GM21381 (cell line): ENCODE measurements around the gene ARMH1.
"Not testable (repeated sequence)": the region's sequence is repeated elsewhere in the genome, so short reads cannot be mapped to it uniquely, and the experiment has no call there.

Source experiments
- ATAC-seq: cut with Tn5 transposase; IDR thresholded peaks from one replicate; pipeline ENCODE4 v1.9.1; 2021; ENCODE audit warnings: mild to moderate bottlenecking, moderate library complexity; ENCODE audit not compliant: unreplicated experiment

The ARMH1 gene

DNA sequence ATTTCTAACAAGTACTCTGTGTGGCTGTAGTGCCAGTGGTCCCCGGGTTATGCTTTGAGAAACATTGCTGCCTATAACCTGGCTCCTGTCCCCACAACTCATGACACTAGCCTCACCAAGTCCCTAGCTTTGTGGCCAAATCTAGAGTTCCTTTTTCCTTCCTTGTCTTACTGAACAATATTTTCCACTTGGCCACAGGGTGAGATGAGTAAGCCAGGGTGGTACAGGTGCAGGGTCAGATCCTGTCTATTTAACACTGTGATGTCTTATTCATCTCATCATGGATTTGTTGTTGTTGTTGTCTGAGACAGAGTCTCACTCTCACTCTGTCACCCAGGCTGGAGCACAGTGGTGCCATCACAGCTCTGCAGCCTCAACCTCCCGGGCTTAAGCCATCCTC is 18.6 kb downstream of the ARMH1 start:
- ATAC-seq: no peak

DNA sequence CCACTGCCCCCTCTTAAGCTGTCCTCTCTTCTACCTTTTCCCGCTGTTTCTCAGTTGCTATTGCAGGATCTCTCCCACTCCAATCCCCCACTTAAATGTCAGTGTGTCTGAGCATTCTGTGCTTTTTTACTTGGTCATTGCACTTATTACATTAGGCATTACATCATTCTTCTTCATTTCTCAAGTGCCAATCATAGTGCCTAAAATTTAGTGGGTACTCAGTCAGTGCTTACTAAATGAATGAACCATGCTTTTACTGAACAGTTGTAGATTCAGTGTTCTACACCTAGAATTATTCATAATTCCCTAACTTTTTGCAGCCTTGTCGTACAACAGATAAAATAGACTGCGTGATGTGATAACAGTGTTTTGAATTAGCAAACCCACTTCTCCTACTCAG is 19.4 kb downstream of the ARMH1 start:
- ATAC-seq: no peak

DNA sequence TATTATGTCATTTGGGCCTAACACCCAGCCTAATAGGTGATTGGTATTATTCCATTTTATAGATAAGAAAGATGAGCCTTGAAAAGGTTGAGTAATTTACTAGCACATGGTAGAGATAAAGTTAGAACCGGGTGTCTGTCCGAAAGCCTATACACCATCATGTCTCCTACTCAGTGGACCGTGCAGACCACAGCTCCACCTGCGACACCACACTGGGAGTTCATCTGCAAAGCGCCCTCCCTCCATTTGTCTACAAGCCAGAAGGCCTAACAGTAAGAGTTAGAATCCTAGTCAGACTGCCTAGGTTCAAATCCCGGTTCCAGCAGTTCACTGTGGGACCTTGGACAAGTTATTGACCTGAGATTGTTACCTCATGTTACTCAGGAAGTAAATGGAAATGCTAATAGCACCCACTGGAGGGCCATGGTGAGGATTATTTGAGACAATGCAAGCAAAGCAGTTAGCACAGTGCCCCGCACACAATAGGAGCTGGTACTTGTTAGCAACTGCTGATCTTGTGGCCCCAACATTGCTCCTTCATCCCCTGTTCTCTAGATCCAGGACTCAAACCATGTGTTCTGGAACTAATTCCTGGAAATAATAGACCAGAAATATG is 20.5 kb downstream of the ARMH1 start:
- peak; percentile 62 for ATAC-seq

DNA sequence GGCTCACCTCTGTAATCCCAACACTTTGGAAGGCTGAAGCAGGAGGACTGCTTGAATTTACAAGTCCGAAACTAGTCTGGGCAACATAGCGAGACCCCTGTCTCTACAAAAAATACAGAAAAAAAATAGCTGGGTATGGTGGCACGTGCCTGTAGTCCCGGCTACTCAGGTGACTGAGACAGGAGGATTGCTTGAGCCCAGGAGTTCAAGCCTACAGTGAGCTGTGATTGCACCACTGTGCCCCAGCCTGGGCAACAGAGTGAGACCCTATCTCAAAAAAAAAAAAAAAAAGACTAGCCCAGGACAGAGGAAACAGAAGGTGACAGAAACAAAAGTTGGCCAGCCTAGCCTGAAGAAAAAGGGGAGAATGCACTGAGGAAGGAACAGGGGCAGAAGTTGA is 21.2 kb downstream of the ARMH1 start:
- no peak for ATAC-seq

DNA sequence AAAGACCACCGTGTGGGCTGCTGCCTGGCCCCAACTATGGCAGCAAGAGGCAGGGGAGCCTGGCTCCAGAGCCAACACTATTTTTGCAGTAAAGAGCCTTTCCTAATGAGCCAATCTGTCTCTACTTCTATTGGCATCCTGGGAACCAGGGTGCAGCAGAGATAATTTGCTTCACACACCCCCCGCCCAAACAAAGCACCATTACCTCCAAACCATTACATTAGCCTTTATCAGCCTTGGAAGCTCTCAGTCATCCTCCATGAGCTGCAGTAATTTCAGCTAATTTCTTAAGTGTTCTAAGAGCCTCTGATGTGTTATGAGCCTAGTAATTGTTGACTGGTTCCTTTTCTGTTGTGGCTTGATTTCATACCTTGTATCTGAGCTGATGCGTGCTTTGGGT is 21.6 kb downstream of the ARMH1 start:
- no peak for ATAC-seq

- ATAC-seq: no peak
Measured at GRCh38 chr1:44696789-44697345, 22.4 kb downstream of the ARMH1 start.

DNA sequence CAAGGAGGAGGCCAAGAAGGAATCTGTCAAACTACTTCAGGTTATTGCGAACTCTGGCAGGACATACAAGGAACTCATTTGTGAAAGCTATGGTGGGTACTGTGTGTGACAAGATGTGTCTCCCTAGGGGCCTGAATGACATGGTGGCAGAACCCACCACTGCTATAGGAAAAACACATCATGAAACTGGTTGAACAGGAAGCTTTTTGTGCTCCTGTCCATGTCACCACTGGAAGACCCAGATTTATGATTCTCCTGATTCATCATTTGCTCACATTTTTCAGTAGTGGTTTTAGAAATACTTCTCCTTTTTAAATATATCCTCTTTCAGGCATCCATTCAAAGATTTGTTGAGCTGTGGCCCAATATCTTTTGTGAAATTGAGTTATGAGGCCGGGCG is 23.6 kb downstream of the ARMH1 start:
- no peak for ATAC-seq

- not testable (repeated sequence) for ATAC-seq
Measured at GRCh38 chr1:44699375-44699774, 24.9 kb downstream of the ARMH1 start.

- no peak for ATAC-seq
Measured at GRCh38 chr1:44700573-44700972, 26.1 kb downstream of the ARMH1 start.

DNA sequence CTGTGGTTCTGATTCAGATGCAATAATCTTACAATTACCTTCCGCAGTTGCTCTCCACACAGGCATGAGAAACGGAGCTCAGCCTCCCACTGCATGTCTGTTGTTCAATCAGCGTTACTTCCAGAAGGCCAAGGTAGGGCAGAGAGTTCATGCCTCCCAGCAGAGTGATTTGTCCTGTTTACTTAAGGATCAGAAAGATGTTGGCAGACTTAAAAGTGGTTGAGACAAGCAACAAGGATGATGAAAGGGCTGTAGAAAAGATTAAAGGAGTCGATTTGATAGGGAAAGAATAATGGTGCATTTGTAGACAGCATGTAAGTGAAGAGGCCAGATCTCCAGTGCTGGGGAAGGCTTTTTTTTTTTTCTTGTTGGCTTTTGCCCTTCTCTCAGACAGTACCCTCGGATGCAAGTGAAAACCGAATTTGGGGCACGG is 26.6 kb downstream of the ARMH1 start:
- no peak for ATAC-seq

DNA sequence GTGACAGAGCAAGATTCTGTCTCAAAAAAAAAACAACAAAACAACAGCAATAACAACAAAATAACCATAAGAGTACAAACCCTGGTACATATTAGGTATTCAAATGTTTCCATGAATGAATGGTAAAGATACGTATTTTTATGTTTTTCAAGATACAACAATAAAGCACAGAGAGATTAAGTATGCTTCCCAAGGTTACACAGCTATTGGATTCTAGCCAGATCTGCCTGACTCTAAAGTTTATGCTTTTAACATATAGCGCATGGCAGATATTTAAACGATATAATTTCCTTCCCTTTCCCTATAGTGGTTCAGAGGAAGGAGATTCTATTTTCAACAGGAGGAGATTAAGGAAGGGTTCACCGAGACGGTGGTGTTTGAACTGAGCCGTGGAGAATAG is 31.0 kb downstream of the ARMH1 start:
- no peak for ATAC-seq

DNA sequence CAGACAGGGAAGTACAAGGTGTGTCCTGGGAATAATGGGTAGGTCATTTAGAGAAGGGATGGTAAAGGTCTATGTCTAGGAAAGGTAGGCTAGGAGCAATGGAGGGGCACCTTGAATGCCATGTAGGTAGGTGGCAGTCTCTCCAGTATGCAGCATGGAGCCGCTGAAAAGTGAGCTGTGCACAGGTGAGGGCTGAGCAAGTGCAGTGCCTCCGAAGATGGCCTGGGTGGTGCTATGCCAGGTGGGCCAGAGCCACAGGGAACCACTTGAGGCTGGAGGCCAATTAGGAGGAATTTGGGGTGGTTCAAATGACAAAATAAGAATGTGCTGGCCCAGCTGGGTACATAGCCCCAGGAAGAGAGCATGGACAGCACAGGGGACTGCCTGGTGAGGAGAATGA is 31.4 kb downstream of the ARMH1 start:
- no peak for ATAC-seq

- no peak for ATAC-seq
Measured at GRCh38 chr1:44707112-44707881, 32.8 kb downstream of the ARMH1 start.

GRCh38 chr1:44707959-44708831 is 33.7 kb downstream of the ARMH1 start:
- no peak for ATAC-seq

GRCh38 chr1:44713321-44713781 is 38.8 kb downstream of the ARMH1 start:
- no peak for ATAC-seq

- no peak for ATAC-seq
Measured at GRCh38 chr1:44714532-44714931, 40.0 kb downstream of the ARMH1 start.

- no peak for ATAC-seq
Measured at GRCh38 chr1:44714944-44715571, 40.5 kb downstream of the ARMH1 start.

GRCh38 chr1:44717156-44717555 is 42.6 kb downstream of the ARMH1 start:
- no peak for ATAC-seq

GRCh38 chr1:44717653-44718052 is 43.1 kb downstream of the ARMH1 start:
- no peak for ATAC-seq

GRCh38 chr1:44718091-44718490 is 43.6 kb downstream of the ARMH1 start:
- no peak for ATAC-seq

- no peak for ATAC-seq
Measured at GRCh38 chr1:44719318-44719717, 44.8 kb downstream of the ARMH1 start.
